Activated CD4-positive, CD25-positive, alpha-beta regulatory T cell (primary cell): Measurements from ENCODE around the gene UPK3BL1.
"Not testable (repeated sequence)": the region's sequence is repeated elsewhere in the genome, so short reads cannot be mapped to it uniquely, and the experiment has no call there.

Source experiments
- DNase-seq, 4 experiments: peaks; one replicate each; lab custom pipeline; 2025; lab: John Stamatoyannopoulos, UW

The UPK3BL1 gene

GRCh38 chr7:102627271-102627904 is 15.2 kb downstream of the UPK3BL1 start:
- DNase-seq: not testable (repeated sequence)

GRCh38 chr7:102618122-102618521 is 24.5 kb downstream of the UPK3BL1 start:
- DNase-seq: not testable (repeated sequence)

- not testable (repeated sequence) for DNase-seq
These were observed 26.0 kb downstream of the UPK3BL1 start, which contains the start of gene RASA4 for GRCh38 chr7:102616507-102617125. Gene RASA4 (minus strand): TSS chr7:102616756. CDS start chr7:102616689, 67 bp downstream.

- not testable (repeated sequence) for DNase-seq
These were observed 26.7 kb downstream of the UPK3BL1 start for GRCh38 chr7:102615930-102616329.

GRCh38 chr7:102614873-102615272 is 27.7 kb downstream of the UPK3BL1 start:
- not testable (repeated sequence) for DNase-seq

GRCh38 chr7:102614346-102614697 is 28.3 kb downstream of the UPK3BL1 start:
- not testable (repeated sequence) for DNase-seq

GRCh38 chr7:102613575-102614345 is 28.8 kb downstream of the UPK3BL1 start:
- not testable (repeated sequence) for DNase-seq

GRCh38 chr7:102611675-102612325 is 30.8 kb downstream of the UPK3BL1 start:
- DNase-seq: not testable (repeated sequence)

GRCh38 chr7:102611013-102611674 is 31.4 kb downstream of the UPK3BL1 start:
- not testable (repeated sequence) for DNase-seq

- DNase-seq: not testable (repeated sequence)
These were observed 32.1 kb downstream of the UPK3BL1 start for GRCh38 chr7:102610441-102610840.

GRCh38 chr7:102609734-102610133 is 32.9 kb downstream of the UPK3BL1 start:
- DNase-seq: not testable (repeated sequence)

GRCh38 chr7:102606848-102607247 is 35.7 kb downstream of the UPK3BL1 start:
- not testable (repeated sequence) for DNase-seq

GRCh38 chr7:102604431-102605145 is 38.0 kb downstream of the UPK3BL1 start:
- not testable (repeated sequence) for DNase-seq

- not testable (repeated sequence) for DNase-seq
These were observed 40.3 kb downstream of the UPK3BL1 start for GRCh38 chr7:102602317-102602716.

- DNase-seq: not testable (repeated sequence)
These were observed 42.9 kb downstream of the UPK3BL1 start for GRCh38 chr7:102599699-102600098.

GRCh38 chr7:102596036-102596435 is 46.6 kb downstream of the UPK3BL1 start:
- not testable (repeated sequence) for DNase-seq

GRCh38 chr7:102593637-102594334 is 48.8 kb downstream of the UPK3BL1 start:
- DNase-seq: not testable (repeated sequence)

GRCh38 chr7:102592477-102593019 is 50.0 kb downstream of the UPK3BL1 start:
- not testable (repeated sequence) for DNase-seq

GRCh38 chr7:102589857-102590256 is 52.7 kb downstream of the UPK3BL1 start:
- not testable (repeated sequence) for DNase-seq
